Measurements from ENCODE around the gene EDAR.

The EDAR gene

DNA sequence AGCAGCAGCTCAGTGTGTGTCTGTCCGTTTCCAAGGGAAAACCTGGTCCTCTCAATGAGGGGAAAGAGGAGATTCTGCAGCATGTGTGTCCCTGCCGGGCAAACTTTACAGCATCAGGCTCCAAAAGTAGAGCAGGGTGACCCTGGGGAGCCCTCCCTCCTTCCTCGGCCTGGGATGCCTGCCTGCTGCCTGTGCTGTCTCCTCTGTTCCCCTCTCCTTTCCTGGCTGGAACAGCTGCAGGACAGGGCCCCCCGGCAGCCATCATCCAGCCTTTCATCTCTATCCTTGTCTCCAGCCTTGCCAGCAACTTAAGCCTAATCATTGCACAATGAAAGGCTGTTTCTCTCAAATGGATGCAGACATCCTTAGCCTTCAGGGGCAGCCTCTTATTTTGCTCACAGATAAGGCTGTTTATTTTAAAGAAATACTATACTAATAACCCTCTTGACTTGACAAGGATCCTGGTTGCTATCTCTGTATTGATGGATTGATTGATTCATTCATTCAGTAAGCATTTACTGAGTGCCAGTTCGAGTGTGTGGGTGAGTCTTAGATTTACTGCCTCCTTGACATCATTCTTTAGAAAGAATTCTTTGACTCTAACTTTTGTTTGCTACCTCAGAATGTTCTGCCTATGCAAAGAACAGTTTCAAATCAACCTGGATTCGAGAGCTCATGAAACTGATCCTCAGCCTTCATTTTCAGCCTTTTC lies 40.6 kb upstream of the EDAR start:
- TF ChIP-seq SIN3A (IDR thresholded peaks at IDR 0.05; ENCODE audit: borderline replicate concordance, insufficient read depth, low read length), result no peak
- TF ChIP-seq, protein P1, sequence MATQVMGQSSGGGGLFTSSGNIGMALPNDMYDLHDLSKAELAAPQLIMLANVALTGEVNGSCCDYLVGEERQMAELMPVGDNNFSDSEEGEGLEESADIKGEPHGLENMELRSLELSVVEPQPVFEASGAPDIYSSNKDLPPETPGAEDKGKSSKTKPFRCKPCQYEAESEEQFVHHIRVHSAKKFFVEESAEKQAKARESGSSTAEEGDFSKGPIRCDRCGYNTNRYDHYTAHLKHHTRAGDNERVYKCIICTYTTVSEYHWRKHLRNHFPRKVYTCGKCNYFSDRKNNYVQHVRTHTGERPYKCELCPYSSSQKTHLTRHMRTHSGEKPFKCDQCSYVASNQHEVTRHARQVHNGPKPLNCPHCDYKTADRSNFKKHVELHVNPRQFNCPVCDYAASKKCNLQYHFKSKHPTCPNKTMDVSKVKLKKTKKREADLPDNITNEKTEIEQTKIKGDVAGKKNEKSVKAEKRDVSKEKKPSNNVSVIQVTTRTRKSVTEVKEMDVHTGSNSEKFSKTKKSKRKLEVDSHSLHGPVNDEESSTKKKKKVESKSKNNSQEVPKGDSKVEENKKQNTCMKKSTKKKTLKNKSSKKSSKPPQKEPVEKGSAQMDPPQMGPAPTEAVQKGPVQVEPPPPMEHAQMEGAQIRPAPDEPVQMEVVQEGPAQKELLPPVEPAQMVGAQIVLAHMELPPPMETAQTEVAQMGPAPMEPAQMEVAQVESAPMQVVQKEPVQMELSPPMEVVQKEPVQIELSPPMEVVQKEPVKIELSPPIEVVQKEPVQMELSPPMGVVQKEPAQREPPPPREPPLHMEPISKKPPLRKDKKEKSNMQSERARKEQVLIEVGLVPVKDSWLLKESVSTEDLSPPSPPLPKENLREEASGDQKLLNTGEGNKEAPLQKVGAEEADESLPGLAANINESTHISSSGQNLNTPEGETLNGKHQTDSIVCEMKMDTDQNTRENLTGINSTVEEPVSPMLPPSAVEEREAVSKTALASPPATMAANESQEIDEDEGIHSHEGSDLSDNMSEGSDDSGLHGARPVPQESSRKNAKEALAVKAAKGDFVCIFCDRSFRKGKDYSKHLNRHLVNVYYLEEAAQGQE (IDR thresholded peaks at IDR 0.05; ENCODE audit: insufficient read depth in 1 of 2, low read depth in 2 of 2, low read length in 2 of 2), result no peak
- TF ChIP-seq TAF1 (IDR thresholded peaks at IDR 0.05; ENCODE audit: borderline replicate concordance, insufficient read depth, low read length), result no peak
- no peak for TF ChIP-seq POLR2AphosphoS5 (IDR thresholded peaks at IDR 0.05; ENCODE audit: low read depth, low read length)
- no peak for TF ChIP-seq FOXP2 (optimal IDR thresholded peaks at IDR 0.05; ENCODE audit: borderline replicate concordance, extremely low read depth, extremely low read length, insufficient read depth)

DNA sequence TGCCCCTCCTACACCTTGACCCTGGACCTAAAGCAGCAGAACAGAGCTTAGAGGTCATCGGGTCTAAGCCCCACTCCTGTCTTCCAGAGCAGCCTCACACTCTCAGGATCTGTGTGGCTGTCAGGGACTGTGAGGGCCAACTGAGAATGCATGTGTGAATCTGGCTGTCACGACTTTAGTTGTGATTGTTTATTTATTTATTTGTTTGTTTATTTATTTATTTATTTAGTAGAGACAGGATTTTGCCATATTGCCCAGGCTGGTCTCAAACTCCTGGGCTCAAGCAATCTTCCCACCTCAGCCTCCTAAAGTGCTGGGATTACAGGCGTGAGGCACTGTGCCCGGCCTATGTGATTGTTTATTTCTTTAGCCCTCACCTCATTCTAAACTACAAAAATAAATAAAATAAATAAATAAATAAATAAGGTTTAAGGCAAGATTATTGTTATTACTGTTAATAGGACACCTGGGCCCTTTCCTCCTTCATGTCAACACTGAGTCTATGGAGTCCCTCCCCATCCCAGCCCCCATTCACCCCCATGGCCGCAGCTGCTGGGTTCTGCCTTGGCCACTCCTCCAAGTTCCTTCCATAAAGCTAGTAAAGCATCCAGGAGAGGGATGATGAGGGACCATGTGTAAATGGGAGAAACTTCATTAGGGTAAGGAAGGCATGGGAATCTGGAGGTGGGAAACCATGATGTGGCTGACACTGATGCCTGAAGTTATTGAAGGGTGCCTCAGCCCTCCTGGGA lies 39.9 kb upstream of the EDAR start:
- TF ChIP-seq FOXP2 (optimal IDR thresholded peaks at IDR 0.05; ENCODE audit: borderline replicate concordance, extremely low read depth, extremely low read length, insufficient read depth), result no peak
- TF ChIP-seq TAF1 (IDR thresholded peaks at IDR 0.05; ENCODE audit: borderline replicate concordance, insufficient read depth, low read length), result no peak
- no peak for TF ChIP-seq POLR2AphosphoS5 (IDR thresholded peaks at IDR 0.05; ENCODE audit: low read depth, low read length)
- no peak for TF ChIP-seq SIN3A (IDR thresholded peaks at IDR 0.05; ENCODE audit: borderline replicate concordance, insufficient read depth, low read length)
- TF ChIP-seq, protein P1 (IDR thresholded peaks at IDR 0.05; ENCODE audit: insufficient read depth in 1 of 2, low read depth in 2 of 2, low read length in 2 of 2), result no peak

DNA sequence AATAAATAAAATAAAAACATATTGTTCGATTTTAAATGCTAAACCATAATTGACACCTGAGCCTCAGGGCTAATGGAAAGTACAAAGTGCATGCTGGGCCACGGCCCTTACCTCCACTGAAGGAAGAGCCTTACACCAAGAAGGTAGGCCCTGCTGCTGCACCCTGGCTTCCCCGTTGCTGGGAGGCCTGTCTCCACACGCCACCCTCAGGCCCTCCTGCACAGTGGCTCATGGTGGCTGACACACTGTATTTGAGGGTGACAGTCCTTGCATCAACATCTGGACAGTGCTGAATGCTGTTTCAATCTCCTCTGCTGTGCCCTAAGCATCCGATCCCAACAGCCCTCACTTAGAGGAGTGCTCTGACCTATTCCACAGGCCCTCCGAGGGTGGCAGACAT lies 39.3 kb upstream of the EDAR start:
- TF ChIP-seq SIN3A (IDR thresholded peaks at IDR 0.05; ENCODE audit: borderline replicate concordance, insufficient read depth, low read length), result no peak
- no peak for TF ChIP-seq POLR2AphosphoS5 (IDR thresholded peaks at IDR 0.05; ENCODE audit: low read depth, low read length)
- TF ChIP-seq, protein P1 (IDR thresholded peaks at IDR 0.05; ENCODE audit: insufficient read depth in 1 of 2, low read depth in 2 of 2, low read length in 2 of 2), result no peak
- no peak for TF ChIP-seq FOXP2 (optimal IDR thresholded peaks at IDR 0.05; ENCODE audit: borderline replicate concordance, extremely low read depth, extremely low read length, insufficient read depth)
- TF ChIP-seq TAF1 (IDR thresholded peaks at IDR 0.05; ENCODE audit: borderline replicate concordance, insufficient read depth, low read length), result no peak

GRCh38 chr2:109027702-109028101 lies 38.7 kb upstream of the EDAR start:
- TF ChIP-seq SIN3A (IDR thresholded peaks at IDR 0.05; ENCODE audit: borderline replicate concordance, insufficient read depth, low read length), result no peak
- no peak for TF ChIP-seq TAF1 (IDR thresholded peaks at IDR 0.05; ENCODE audit: borderline replicate concordance, insufficient read depth, low read length)
- no peak for TF ChIP-seq FOXP2 (optimal IDR thresholded peaks at IDR 0.05; ENCODE audit: borderline replicate concordance, extremely low read depth, extremely low read length, insufficient read depth)
- TF ChIP-seq, protein P1 (IDR thresholded peaks at IDR 0.05; ENCODE audit: insufficient read depth in 1 of 2, low read depth in 2 of 2, low read length in 2 of 2), result no peak
- TF ChIP-seq POLR2AphosphoS5 (IDR thresholded peaks at IDR 0.05; ENCODE audit: low read depth, low read length), result no peak
